Tibial nerve (tissue), 4 donors: Measurements from ENCODE around the gene GAREM1. TPM values are rescaled to one million over a fixed set of nuclear protein-coding genes. Genes with fewer than 3 reads are reported as not detected.
"Not testable (repeated sequence)": the region's sequence is repeated elsewhere in the genome, so short reads cannot be mapped to it uniquely, and the experiment has no call there.

Source experiments
- DNase-seq, 2 donors: peaks; one replicate each; pipeline ENCODE4 v3.0.0-alpha.2; 2019; ENCODE audit warnings: low spot score in 2 of 2
- H3K27ac ChIP-seq, 4 donors: fragments of 200-600 bp; sonication (generic) in 3 of 4; one replicate each; pipeline ENCODE4 v1.5.1; 2017 to 2019; ENCODE audit warnings: mild to moderate bottlenecking in 1 of 4
- H3K27me3 ChIP-seq, 2 donors: fragments of 200-600 bp; sonication (generic) in 1 of 2; one replicate each; pipeline versions ENCODE4 v1.5.1 to v1.6.0; 2017 to 2019
- H3K36me3 ChIP-seq, 3 donors: fragments of 200-600 bp; sonication (generic); one replicate each; pipeline ENCODE4 v1.5.1; 2018 to 2019
- H3K4me1 ChIP-seq, 4 donors: fragments of 200-600 bp; sonication (generic) in 3 of 4; one replicate each; pipeline ENCODE4 v1.5.1; 2017 to 2019
- H3K4me3 ChIP-seq, 4 donors: fragments of 200-600 bp; sonication (generic) in 3 of 4; one replicate each; pipeline ENCODE4 v1.5.1; 2017 to 2019; ENCODE audit warnings: mild to moderate bottlenecking in 1 of 4, moderate library complexity in 1 of 4
- H3K9me3 ChIP-seq, 4 donors: fragments of 200-600 bp; sonication (generic) in 3 of 4; one replicate each; pipeline ENCODE4 v1.5.1; 2017 to 2019
- CTCF ChIP-seq, 5 experiments: fragments of 200-600 bp in 3 of 5; fragments of 450-650 bp in 2 of 5; sonication (generic) in 3 of 5; IDR thresholded peaks; one replicate each; pipeline ENCODE4 v1.5.1; 2016 to 2019; ENCODE audit warnings: antibody characterized with exemption in 5 of 5, mild to moderate bottlenecking in 3 of 5, moderate library complexity in 2 of 5
- EP300 ChIP-seq, 2 donors: sonication (generic); formaldehyde crosslinking; IDR thresholded peaks; one replicate each; pipeline ENCODE4 v1.6.1; 2017; ENCODE audit warnings: antibody characterized with exemption in 2 of 2, mild to moderate bottlenecking in 1 of 2
- POLR2A ChIP-seq, 2 donors: fragments of 450-650 bp; IDR thresholded peaks; one replicate each; pipeline ENCODE4 v1.6.1; 2017; ENCODE audit warnings: antibody characterized with exemption in 2 of 2, mild to moderate bottlenecking in 2 of 2, moderate library complexity in 2 of 2
- WGBS, 2 donors: methylation state at CpG; one replicate each; pipeline ENCODE4 v1.1.5; 2018; 5-methylcytosine and 5-hydroxymethylcytosine counted together
- total RNA-seq, 4 donors: library from RNA; depleted of rRNA; stranded (reverse); fragments of >200 nt; gene quantifications; one replicate each; pipeline ENCODE4 v1.1.0, GENCODE V29; 2016

Gene GAREM1
- total RNA-seq, 4 donors from 2014 or later: 25.1 to 33.0 (median 30.7) TPM

GRCh38 chr18:32351032-32351431, 119.7 kb downstream of the GAREM1 start:
- Histone ChIP-seq H3K36me3 (no peaks in the 10 kb centered on the region), H3K4me3 (no peak overlapping the region), H3K9me3 (no peaks in the 10 kb centered on the region), H3K27me3 (no peaks in the 10 kb centered on the region), H3K4me1 (peaks cover 0 to 56% (median 29%) of the 10 kb centered on the region in 4 donors), H3K27ac (peak overlapping the region; percentile 58 to 88 (median 75))
- 15 to 21% methylated on average over 1 of the region's 1 CpG for WGBS, 2 donors
- TF ChIP-seq EP300 (IDR thresholded peaks at IDR 0.05) (no peak), CTCF (IDR thresholded peaks at IDR 0.05) (no peak), POLR2A (IDR thresholded peaks at IDR 0.05) (no peak)
- DNase-seq: no peak

GRCh38 chr18:32349728-32350395, 120.8 kb downstream of the GAREM1 start:
- peak; percentile 81 to 94 for DNase-seq
- peak in 1 of 5 experiments; percentile 9 for TF ChIP-seq CTCF (IDR thresholded peaks at IDR 0.05)
- TF ChIP-seq POLR2A (IDR thresholded peaks at IDR 0.05): no peak
- TF ChIP-seq EP300 (IDR thresholded peaks at IDR 0.05): peak; percentile 86 to 94
- H3K36me3 ChIP-seq: no peaks in the 10 kb centered on the region
- H3K27me3 ChIP-seq: no peaks in the 10 kb centered on the region
- peaks cover 0 to 68% (median 27%) of the 10 kb centered on the region in 4 donors for H3K4me1 ChIP-seq
- H3K9me3 ChIP-seq: no peaks in the 10 kb centered on the region
- WGBS, 2 donors: 12 to 21% methylated on average over 4 of the region's 4 CpGs
- peak overlapping the region in 1 of 4 donors; percentile 8 for H3K4me3 ChIP-seq
- H3K27ac ChIP-seq: peak overlapping the region; percentile 58 to 88 (median 75)

GRCh38 chr18:32346671-32347070, 124.0 kb downstream of the GAREM1 start:
- peaks cover 0 to 79% (median 27%) of the 10 kb centered on the region in 4 donors for H3K4me1 ChIP-seq
- DNase-seq: no peak
- H3K27ac ChIP-seq: peak overlapping the region; percentile 55 to 88 (median 75)
- peaks cover 0 to under 1% (median 0%) of the 10 kb centered on the region in 3 donors for H3K36me3 ChIP-seq
- TF ChIP-seq POLR2A (IDR thresholded peaks at IDR 0.05) (no peak), EP300 (IDR thresholded peaks at IDR 0.05) (no peak), CTCF (IDR thresholded peaks at IDR 0.05) (no peak)
- no peaks in the 10 kb centered on the region for H3K9me3 ChIP-seq
- no peak overlapping the region for H3K4me3 ChIP-seq
- 14 to 16% methylated on average over 4 of the region's 4 CpGs for WGBS, 2 donors
- H3K27me3 ChIP-seq: no peaks in the 10 kb centered on the region

GRCh38 chr18:32343634-32344033, 127.0 kb downstream of the GAREM1 start:
- no peaks in the 10 kb centered on the region for H3K9me3 ChIP-seq
- H3K36me3 ChIP-seq: peaks cover 0 to 3% (median 0%) of the 10 kb centered on the region in 3 donors
- no peak for DNase-seq
- WGBS, 2 donors: 85 to 87% methylated on average over 3 of the region's 3 CpGs
- H3K4me1 ChIP-seq: peaks cover 0 to 49% (median 15%) of the 10 kb centered on the region in 4 donors
- no peak overlapping the region for H3K4me3 ChIP-seq
- TF ChIP-seq POLR2A (IDR thresholded peaks at IDR 0.05): no peak
- TF ChIP-seq CTCF (IDR thresholded peaks at IDR 0.05): no peak
- TF ChIP-seq EP300 (IDR thresholded peaks at IDR 0.05): no peak
- H3K27ac ChIP-seq: no peak overlapping the region
- H3K27me3 ChIP-seq: no peaks in the 10 kb centered on the region

- DNase-seq, H3K36me3 ChIP-seq, H3K27me3 ChIP-seq, H3K4me3 ChIP-seq, H3K27ac ChIP-seq, H3K9me3 ChIP-seq: not testable (repeated sequence)
- WGBS, 2 donors: 99 to 100% methylated on average over 3 of the region's 3 CpGs
- peaks cover 0 to 24% (median 0%) of the 10 kb centered on the region in 4 donors for H3K4me1 ChIP-seq
These were observed 129.6 kb downstream of the GAREM1 start for GRCh38 chr18:32341112-32341511.
